ENCODE data around the gene GPC2.
"Not testable (repeated sequence)": the region's sequence is repeated elsewhere in the genome, so short reads cannot be mapped to it uniquely, and the experiment has no call there.

The GPC2 gene, protein sequence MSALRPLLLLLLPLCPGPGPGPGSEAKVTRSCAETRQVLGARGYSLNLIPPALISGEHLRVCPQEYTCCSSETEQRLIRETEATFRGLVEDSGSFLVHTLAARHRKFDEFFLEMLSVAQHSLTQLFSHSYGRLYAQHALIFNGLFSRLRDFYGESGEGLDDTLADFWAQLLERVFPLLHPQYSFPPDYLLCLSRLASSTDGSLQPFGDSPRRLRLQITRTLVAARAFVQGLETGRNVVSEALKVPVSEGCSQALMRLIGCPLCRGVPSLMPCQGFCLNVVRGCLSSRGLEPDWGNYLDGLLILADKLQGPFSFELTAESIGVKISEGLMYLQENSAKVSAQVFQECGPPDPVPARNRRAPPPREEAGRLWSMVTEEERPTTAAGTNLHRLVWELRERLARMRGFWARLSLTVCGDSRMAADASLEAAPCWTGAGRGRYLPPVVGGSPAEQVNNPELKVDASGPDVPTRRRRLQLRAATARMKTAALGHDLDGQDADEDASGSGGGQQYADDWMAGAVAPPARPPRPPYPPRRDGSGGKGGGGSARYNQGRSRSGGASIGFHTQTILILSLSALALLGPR

DNA sequence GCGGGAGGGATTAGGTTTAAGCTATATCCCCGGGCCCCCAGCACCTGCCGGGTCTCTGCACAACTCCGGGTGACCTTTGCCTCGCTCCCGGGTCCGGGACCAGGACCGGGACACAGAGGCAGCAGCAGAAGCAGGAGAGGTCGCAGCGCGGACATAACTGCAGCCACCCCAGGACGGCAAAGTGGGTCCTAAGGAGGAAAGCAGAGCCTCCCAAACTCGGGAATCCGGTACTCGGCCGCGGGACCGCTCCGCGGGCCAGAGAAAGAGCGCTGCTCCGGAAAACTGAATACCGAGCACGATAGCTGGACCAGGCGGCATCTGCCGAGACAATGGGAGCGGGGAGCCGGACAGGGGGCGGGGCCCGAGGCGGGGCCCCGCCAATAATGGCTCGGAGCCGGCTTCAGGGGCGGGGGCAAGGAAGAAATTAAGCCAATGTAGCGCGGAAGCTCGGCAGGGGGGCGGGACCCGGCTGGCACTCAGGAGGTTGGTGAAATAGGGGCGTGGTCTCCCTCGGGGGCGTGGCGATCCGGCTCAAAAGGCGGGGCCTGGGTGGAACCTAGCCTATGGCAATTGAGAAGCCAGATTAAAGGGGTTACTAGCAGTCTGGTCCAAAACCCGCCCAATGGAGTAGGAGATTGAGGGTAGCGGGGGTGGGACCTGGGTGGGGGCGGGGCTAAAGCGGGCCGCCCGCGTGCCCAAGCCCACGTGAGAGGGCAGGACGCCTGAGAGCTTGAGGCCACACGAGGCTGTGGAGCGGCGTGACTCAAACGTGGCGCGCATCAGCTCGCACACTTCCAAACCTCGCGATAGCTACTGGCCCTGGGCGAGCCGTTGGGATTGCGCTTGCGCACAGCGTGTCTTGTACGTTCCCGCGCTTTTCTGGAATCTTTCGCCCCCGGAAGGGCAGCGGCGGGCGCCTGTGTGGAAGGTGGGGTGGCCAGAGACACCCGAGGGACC lies at the start of gene GPC2, which contains the start of gene STAG3:
Gene GPC2, minus strand, starts transcription at position 337 of the 957 bp plus-strand sequence. Its CDS starts 182 bp downstream, at position 155.
Gene STAG3, plus strand, starts transcription at position 874 of the 957 bp plus-strand sequence. CDS start 2,639 bp downstream, outside the sequence.
- DNase-seq = peak; percentile 94

DNA sequence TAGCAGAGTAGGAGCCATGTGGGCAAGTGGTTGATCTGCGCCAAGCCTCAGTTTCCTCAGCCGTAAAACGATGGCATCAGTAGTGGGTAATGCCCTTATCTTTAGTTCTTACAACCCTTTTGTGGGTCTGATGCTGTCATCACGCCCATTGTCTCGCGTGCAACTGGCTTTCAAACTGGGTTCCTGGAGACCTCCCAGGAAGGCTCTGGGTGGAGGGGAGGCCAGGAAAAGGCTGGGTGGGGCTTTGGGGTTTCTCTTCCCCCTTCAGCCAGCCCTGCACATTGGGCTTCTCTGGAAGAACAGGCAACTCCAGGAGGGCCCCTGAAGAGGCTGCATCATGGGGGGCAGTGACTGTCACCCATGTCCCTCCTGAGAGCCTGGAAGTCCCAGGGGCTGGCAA lies 47.7 kb upstream of the GPC2 start:
- DNase-seq = not testable (repeated sequence)

DNA sequence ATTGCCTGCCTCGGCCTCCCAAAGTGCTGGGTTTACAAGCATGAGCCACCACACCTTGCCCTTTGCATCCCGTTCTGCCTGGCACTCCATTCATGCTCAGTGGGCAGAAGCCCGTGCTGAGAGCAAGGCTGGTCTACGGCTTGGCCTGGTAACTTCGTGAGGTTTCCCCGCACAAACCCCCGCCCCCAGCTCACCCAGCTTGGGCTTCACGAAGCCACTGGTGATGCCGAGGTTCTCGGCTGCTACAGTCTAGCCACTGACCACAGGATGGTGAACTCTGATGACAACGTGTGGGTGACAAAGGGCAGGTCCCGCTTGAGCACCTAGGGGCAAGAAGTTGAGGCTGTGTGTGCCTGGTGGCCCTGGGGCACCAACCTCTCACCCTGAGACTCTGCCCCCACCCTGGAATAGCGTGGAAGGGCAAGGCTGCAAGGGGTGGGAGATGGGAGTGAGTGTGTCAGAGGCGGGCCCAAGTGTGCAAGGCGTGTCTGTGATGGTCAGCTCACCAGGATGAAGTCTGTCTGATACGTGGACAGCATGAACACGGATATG lies 46.3 kb upstream of the GPC2 start:
- DNase-seq = not testable (repeated sequence)

DNA sequence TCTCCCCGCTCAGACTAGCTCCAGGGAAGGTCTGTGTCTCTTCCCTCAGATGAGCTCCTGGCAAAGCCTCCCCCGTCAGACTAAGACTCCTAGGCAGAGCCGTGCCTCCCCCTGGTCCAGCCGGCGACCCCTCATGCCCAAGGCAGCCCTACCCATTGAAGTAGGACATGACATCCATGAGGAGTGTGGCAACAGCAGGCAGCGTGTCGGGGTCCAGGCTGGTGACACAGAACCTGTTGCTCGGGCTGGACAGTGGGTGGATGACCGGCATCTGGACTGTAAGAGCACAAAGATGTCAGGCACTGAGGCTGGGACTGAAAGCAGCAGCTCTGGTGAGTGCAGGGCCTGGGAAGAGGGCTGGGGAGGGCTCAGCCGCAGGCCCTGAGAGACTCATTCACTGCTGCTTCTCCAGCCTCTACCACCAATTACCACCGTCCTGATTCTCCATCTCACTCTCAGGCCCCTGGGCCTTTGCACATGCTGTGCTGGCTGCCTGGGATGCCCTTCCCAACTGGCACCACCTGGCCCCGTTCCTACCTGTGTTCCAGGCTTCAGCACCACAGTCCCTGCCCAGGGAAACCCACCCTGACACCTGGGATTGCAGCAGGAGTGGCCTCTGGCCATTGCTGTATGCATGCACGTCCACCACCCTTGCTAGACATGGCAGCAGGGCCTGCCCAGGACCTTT lies 45.4 kb upstream of the GPC2 start:
- DNase-seq = no peak

DNA sequence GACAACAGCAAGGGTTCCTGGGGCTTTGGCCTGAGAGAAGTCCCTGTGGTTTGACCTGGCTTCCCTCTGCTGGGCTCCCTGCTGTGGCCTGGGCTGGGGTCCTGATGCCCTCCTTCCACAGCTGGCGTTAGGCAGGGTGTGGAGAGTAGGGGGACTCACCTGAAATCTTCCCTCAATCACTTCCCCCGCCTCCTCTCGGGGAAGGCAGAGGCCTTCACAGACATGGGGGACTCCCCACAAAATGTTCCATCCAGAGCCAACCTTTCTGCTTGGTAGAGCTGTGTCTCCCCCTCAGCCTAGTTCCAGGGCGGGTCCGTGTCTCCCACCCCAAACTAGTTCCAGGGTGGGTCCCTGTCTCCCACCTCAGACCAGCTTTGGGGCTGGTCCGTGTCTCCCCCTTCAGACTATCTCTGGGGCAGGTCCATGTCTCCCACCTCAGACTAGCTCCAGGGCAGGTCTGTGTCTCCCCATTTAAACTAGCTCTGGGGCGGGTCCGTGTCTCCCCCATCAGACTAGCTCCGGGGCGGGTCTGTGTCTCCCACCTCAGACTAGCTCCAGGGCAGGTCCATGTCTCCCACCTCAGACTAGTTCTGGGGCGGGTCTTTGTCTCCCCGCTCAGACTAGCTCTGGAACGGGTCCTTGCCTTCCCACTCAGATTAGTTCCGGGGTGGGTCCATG lies 44.7 kb upstream of the GPC2 start:
- no peak for DNase-seq

DNA sequence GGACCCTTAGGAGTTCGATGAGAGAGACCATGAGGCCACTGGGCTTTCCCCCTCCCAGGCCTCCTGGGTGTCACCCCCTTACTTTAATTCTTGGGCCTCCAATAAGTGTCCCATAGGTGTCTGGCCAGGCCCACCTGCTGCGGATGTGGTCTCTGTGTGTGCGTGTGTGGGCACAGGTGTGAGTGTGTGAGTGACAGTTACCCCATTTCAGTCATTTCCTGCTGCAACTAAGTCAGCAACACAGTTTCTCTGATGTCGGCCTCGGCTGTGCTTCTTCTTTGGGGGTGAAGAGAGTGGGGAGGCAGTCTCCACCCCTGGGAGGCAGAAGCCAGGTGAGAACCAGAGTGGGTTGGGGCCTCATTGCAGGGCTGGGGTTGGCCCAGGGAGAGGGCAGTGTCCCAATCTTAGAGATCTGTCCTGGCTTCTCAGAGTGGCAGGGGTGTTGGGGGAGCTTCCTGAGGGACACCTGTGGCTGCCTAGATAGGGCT lies 44.1 kb upstream of the GPC2 start:
- DNase-seq = peak; percentile 82

DNA sequence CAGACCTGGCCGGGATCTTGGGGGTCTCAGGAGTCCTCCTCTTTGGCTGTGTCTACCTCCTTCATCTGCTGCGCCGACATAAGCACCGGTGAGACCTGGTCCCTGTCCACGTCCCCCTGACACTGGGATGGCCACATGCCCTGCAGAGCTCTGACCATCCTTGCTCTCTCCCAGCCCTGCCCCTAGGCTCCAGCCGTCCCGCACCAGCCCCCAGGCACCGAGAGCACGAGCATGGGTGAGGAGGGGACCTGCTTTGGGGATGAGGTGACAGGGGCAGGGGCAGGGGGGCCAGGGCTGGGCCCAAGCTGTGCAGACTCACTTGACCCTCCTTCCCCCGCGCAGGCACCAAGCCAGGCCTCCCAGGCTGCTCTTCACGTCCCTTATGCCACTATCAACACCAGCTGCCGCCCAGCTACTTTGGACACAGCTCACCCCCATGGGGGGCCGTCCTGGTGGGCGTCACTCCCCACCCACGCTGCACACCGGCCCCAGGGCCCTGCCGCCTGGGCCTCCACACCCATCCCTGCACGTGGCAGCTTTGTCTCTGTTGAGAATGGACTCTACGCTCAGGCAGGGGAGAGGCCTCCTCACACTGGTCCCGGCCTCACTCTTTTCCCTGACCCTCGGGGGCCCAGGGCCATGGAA lies 43.5 kb upstream of the GPC2 start:
- no peak for DNase-seq

DNA sequence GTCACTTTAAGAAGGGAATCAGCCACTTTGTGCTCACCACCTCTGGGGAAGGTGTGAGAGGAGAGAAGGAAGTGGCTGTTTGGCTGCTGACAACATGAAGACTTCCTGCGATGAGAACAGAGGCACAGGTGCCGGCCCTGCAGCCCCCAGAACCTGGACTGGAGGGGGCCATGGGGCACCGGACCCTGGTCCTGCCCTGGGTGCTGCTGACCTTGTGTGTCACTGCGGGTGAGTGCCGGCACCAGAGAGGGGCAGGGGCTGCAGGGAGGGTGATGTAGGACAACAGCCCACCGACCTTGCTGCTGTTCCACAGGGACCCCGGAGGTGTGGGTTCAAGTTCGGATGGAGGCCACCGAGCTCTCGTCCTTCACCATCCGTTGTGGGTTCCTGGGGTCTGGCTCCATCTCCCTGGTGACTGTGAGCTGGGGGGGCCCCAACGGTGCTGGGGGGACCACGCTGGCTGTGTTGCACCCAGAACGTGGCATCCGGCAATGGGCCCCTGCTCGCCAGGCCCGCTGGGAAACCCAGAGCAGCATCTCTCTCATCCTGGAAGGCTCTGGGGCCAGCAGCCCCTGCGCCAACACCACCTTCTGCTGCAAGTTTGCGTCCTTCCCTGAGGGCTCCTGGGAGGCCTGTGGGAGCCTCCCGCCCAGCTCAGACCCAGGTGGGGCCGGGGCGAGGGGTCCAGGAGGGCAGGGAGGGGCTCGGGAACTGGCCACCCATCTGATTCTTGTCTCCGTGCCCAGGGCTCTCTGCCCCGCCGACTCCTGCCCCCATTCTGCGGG lies 42.8 kb upstream of the GPC2 start, which contains the start of gene PVRIG:
Gene PVRIG, plus strand, starts transcription at position 149 of the 785 bp plus-strand sequence. Its CDS starts 22 bp downstream, at position 171.
- DNase-seq = peak; percentile 47

DNA sequence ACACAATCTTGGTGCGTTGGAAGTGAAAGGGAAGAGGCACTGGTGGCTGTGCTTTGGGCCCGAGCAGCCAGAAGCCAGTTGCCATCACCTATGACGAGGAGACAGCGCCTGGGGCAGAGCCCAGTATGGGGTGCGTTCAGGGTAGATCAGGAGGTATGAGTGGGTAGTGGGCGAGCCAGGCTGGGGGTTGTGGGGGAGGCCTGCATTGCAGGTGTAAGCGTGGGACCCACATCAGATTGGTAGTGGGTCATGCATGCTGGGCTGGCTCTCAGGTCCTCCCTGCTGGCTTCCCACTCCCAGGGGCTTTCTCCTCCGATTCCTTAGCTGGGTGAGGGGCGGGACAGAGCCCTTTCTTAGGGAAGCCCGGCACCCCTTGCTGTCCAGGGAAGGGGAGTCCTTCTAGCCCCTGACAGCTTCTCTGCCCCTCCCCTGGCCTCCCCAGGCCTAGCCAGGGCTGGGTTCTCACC lies 42.1 kb upstream of the GPC2 start:
- no peak for DNase-seq

DNA sequence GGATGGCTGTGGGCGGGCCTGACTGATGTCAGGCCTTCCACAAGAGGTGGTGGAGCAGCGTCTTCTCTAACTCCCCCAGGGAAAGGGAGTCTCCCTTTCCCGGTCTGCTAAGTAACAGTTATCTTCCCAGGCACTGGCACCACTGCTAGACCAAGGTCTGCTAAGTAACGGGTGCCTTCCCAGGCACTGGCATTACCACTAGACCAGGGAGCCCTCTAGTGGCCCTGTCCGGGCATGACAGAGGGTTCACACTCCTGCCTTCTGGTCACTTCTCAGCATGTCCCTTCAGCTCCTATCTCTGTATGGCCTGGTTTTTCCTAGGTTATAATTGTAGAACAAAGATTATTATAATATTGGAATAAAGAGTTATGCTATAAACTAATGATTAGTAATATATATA lies 40.8 kb upstream of the GPC2 start:
- DNase-seq = peak; percentile 83

DNA sequence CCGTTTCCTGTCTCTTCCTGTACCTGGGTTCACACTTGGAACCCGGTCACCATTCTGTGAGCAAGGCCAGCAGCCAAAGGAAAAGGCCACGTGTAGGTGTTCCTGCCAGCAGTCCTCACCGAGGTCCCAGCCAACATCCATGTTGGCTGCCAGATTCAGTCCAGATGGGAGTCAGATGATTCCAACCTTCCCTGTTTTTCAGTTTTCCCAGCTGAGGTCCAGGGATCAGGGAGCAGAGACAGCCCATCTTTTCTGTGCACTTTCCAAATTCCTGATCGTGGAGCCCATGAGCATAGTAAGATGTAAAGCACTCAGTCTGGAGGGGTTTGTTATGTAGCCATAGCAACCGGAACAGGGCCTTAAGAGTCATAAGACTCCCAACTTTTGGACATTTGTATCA lies 38.7 kb upstream of the GPC2 start:
- no peak for DNase-seq

DNA sequence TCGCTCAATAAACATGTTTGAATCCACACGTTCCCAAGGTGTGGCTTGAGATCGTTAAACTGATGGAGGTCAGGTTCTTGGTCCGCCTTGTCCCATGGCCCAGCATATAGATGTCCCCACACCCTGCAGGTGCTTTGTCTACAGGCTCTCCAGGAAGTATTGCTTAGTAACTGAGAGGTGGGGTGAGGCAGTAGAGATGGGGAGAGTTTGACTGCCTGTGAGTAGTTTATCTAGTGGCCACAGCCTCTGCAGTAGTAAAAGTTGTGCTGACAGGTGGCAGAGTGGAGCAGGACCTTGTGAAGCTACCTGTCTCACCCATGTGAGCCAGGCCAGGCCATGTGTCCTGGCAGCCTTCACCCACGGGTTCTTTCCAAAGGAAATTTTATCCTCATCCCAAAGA lies 37.2 kb upstream of the GPC2 start:
- DNase-seq = not testable (repeated sequence)

DNA sequence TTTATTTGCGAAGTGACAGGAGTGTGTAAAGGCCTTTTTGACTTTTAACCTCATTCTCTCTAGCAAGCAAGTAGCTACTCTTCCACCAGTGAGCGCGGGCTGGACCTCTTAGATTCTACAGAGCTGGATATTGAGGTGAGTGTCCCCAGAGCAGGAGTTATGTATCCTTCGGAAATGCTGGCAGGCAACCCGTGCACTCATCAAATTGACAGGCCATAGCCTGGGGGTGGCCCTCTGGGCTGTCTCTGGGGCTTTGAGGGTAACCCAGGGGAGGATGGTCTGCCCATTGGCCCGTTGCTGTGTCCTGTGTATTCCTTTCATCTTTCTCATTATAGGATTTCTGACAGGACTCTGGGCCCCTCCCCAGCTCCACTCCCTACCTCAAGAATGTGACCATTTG lies 36.5 kb upstream of the GPC2 start:
- DNase-seq = no peak

DNA sequence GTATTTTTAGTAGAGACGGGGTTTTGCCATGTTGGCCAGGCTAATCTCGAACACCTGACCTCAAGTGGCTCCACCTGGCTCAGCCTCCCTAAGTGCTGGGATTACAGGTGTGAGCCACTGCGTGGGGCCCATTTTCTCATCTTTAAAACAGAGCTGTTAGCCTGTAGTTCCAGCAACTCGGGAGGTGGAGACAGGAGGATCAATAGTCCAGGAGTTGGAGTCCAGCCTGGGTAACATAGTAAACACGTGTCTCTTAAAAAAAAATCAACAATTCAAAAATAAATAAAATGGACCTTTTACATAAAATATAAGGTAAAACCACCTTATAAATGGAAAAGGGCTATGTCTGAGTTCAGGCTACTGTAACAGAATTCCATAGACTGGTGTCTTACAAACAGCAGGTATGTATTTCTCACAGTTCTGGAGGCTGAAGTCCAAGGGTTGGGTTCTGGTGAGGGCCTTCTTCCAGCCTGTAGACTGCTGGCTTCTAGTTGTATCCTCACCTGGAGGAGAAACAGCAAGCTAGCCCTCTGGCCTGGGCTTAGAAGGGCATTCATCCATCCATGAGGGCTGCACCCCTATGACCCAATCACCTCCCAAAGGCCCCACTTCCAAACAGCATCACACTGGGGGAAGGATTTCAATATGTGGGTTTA lies 35.6 kb upstream of the GPC2 start:
- DNase-seq = no peak

DNA sequence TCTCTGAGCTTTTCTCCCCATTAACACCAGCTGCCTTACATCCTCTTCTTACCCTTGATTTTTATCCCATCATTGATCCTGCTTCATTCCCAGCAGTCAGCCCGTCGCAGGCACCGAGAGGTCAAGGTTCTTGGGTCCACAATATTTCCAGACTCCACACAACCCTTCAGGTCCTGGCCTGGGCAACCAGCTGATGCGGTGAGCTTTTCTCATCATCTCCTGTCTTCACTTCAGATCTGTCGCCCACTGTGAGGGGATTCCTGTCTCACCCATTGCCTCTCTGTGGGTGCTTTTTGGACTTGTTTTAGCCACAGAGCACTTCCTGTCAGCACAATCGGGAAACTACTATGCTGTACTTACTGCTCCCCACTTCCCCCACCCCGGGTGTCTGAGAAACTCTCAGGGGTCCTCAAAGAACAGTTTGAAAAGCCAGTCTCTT lies 34.2 kb upstream of the GPC2 start:
- DNase-seq = peak; percentile 47

DNA sequence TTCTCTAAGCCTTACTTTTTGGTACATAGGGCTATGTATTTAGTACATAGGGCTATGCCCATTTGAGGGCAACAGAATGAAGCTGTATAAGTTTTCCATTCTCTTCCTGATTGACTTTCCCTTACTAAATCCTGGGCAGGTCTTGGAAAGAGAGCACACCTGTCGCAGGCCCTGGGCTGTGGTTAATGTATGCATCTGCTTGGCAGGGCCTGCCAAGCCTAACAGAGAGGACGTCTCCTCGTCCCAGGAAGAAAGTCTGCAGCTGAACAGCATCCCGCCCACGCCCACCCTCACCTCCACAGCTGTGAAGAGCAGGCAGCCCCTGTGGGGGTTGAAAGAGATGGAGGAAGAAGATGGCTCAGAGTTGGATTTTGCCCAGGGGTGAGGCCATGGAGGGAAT lies 33.6 kb upstream of the GPC2 start:
- DNase-seq = no peak

DNA sequence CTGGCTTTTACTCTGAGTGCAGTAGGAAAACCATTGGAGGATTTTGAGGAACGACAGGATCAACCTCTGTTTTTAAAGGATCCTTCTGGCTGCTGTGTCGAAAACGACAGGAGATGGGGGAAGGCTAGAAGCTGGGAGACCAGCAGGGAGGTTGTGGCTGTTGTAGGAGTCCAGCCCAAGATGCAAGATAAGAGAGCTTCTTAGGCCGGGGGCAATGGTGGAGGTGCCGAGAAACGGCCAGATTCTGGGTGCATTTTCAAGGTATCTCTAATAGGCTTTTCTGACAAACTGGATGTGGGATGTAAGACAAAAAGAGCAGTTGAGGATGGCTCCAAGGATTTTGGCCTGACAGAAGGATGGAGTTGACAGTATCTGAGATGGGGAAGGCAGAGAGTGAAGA lies 32.3 kb upstream of the GPC2 start:
- no peak for DNase-seq

DNA sequence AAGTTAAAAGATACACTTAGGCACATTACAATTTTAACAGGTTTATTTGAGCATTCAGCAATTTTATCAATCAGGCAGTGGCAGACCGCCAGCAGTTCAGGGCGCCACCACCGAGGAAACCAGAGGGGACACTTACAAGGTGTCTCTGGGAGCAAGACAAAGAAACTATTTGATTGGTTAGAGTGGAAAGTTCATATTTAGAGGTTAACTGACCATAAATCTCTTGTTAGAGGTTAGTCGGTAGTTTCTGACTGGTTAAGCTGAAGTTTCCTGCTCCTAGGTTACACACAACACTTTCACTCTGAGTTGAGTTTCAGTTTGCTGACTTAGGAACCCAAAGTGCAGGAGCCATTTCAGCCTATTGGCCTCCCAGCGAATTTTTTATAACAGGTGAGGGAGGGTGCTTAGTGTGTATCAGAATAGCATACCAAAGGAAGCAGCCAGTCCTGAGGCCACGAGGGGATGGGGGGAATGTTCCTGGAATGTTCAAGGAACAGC lies 31.8 kb upstream of the GPC2 start:
- no peak for DNase-seq

DNA sequence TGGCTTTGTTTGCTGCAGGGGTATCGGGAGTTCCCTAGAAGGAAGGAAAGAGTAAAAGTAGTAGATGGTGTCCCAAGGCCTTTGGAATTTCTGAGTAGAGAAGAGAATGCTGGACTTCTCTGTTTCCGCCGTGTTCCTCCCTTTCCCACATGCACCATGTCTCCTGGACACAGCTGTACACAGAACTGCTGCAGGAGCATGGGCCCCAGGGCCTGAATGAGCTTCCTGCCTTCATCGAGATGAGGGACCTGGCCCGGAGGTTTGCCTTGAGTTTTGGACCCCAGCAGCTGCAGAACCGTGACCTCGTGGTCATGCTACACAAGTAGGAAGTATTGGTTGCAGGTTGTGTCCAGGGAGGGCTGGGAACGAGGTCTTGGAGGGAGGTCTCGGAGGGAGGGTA lies 27.3 kb upstream of the GPC2 start:
- no peak for DNase-seq
